Muscle layer of colon (tissue), 2 donors: ENCODE measurements around the gene FAM83C.

ENCODE experiments used
- H3K27ac ChIP-seq: one replicate; pipeline ENCODE4 v1.7.0; 2013; ENCODE audit warnings: low read depth, mild to moderate bottlenecking, low read length, moderate library complexity
- H3K27me3 ChIP-seq, 2 donors: one replicate each; pipeline ENCODE4 v1.7.0; 2013; ENCODE audit warnings: low read length in 2 of 2, mild to moderate bottlenecking in 2 of 2; ENCODE audit not compliant: insufficient read depth in 2 of 2, control insufficient read depth in 1 of 2
- H3K36me3 ChIP-seq: one replicate; pipeline ENCODE4 v1.7.0; 2013; ENCODE audit warnings: mild to moderate bottlenecking, low read length; ENCODE audit not compliant: insufficient read depth
- H3K4me1 ChIP-seq: one replicate; pipeline ENCODE4 v1.7.0; 2013; ENCODE audit warnings: mild to moderate bottlenecking, low read length; ENCODE audit not compliant: insufficient read depth
- H3K4me3 ChIP-seq, 2 donors: one replicate each; pipeline ENCODE4 v1.7.0; 2013; ENCODE audit warnings: low read length in 2 of 2, low read depth in 1 of 2, mild to moderate bottlenecking in 1 of 2, moderate library complexity in 1 of 2
- H3K9ac ChIP-seq: one replicate; pipeline ENCODE4 v1.7.0; 2013; ENCODE audit warnings: low read length
- H3K9me3 ChIP-seq: one replicate; pipeline ENCODE4 v1.7.0; 2013; ENCODE audit warnings: mild to moderate bottlenecking, low read length
- donor health status: abdominal sarcoma.
- donor health status: Adenocarcinoma of cecum.

FAM83C gene

DNA sequence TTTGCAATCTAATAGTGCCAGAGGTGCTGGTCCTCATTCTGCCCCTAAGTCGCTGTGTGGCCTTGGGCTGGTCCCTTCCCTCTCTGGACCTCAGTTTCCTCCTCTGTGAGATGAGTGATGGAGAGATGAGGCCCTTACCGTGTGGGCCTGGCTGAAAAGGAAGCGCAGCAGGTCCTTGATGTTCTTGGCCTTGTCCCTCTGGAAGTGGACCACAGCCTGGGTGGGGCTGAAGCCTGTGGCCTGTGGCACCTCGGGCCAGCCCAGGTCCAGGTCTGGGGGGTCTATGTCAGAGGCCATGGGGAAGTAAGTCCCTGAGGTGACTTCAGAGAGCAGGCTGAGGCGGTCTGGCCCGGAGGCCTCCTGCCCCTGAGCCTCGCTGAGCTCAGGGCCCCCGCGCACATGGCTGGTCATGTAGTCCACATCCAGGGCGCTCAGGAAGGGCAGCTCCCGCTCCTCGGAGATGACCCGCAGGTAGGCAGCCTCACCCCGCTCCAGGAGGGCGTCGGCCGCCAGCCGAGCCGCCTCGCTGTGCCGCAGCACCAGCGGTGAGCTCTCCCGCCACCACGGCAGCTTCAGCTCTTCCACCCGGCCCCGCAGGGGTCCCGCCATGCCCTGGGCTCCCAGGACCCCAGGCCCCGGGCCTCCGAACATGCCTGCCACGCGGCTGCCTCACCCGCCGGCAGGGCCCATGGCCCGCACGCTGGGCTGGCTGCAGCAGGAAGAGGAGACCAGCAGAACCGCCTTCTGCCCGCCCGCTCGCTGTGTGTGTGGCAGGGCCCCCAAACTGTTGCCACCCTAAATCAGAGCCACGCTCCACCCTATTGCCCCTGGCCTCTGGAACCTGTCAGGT is at the start of gene FAM83C:
Gene FAM83C (minus strand): TSS at position 772 of the 850 bp plus-strand sequence. CDS start 121 bp downstream, at position 651.
- H3K9me3 ChIP-seq, result no peaks in the 10 kb centered on the region
- H3K4me1 ChIP-seq, result no peaks in the 10 kb centered on the region
- H3K9ac ChIP-seq, result no peak within 1 kb of the TSS
- no peak within 1 kb of the TSS for H3K27ac ChIP-seq
- H3K27me3 ChIP-seq, result peaks cover 0 to 12% of the 10 kb centered on the region in 2 donors
- no peaks in the 10 kb centered on the region for H3K36me3 ChIP-seq
- no peak within 1 kb of the TSS for H3K4me3 ChIP-seq

DNA sequence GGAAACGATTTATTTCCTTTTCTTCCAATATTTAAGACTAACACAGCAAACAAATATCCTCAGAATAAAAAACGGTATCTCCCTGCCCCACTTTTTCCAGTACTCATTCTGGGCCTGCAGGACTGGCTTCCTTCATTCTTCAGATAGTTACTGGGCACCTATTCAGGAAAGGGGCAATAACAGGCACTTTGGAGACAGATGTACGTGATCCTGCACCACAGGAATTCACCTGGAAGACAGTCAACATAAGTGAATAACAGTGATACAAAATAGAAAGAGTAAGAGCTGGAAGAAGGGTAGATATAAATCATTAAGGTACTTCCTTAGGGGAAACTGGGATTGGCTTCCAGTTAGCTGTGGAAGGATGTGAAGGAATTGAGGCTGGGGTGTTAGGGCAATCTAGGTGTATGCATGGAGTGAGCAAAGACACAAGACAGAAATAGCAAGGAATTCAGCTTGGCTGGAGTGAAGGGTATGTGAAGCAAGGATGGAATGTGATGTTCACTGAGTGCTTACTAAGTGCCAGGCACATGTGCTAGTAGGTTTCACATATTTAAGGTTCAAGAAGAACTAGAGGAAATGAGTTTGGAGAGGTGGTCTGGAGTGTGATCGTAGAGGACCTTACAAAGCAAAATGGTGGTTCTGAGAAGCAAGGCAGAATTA is 49.3 kb upstream of the FAM83C start:
- no peak overlapping the region for H3K4me3 ChIP-seq
- H3K27ac ChIP-seq, result peak overlapping the region; percentile 61
- H3K4me1 ChIP-seq, result peaks cover 38% of the 10 kb centered on the region
- no peak overlapping the region for H3K9ac ChIP-seq
- peaks cover 27% of the 10 kb centered on the region for H3K36me3 ChIP-seq
- H3K9me3 ChIP-seq, result no peaks in the 10 kb centered on the region
- H3K27me3 ChIP-seq, result no peaks in the 10 kb centered on the region

DNA sequence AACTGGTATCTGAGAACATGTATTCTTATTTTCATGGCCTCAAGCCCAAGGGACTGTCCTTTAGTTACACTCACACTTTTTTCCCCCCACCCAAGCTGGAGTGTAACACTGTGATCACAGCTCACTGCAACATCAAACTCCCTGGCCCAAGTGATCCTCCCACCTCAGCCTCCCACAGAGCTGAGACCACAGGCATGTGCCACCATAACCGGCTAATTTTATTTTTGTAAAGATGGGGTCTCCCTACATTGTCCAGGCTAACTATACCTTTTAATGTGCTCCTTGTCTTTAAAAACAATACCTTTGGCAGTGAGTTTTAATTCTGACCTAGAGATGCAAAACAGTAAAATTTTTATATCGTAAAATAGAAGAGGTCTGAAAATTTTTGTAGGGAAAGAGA is 48.2 kb upstream of the FAM83C start:
- no peaks in the 10 kb centered on the region for H3K9me3 ChIP-seq
- peaks cover 17% of the 10 kb centered on the region for H3K36me3 ChIP-seq
- no peak overlapping the region for H3K27ac ChIP-seq
- peaks cover 45% of the 10 kb centered on the region for H3K4me1 ChIP-seq
- no peak overlapping the region for H3K9ac ChIP-seq
- no peak overlapping the region for H3K4me3 ChIP-seq
- no peaks in the 10 kb centered on the region for H3K27me3 ChIP-seq

DNA sequence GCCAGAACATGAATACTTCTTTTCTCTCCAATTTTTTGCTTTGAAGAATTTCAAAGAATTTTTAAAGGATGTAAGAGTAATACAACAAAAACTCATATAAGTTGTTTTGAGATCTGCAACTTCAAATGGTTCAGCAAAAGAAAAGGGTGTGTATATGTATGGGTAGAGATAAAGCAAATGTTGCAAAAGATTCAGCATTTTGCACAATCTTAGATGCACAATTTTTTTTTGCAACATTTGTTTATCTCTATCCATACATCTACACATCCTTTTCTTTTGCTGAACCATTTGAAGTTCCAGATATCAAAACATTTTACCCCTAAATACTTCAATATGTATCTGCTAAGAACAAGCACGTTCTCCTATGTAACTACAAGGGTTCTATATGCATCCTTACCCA is 47.4 kb upstream of the FAM83C start:
- Histone ChIP-seq H3K4me1 (peaks cover 47% of the 10 kb centered on the region), H3K27ac (peak overlapping the region; percentile 0), H3K4me3 (no peak overlapping the region), H3K27me3 (no peaks in the 10 kb centered on the region), H3K9ac (no peak overlapping the region), H3K9me3 (no peaks in the 10 kb centered on the region), H3K36me3 (peaks cover 9% of the 10 kb centered on the region)

DNA sequence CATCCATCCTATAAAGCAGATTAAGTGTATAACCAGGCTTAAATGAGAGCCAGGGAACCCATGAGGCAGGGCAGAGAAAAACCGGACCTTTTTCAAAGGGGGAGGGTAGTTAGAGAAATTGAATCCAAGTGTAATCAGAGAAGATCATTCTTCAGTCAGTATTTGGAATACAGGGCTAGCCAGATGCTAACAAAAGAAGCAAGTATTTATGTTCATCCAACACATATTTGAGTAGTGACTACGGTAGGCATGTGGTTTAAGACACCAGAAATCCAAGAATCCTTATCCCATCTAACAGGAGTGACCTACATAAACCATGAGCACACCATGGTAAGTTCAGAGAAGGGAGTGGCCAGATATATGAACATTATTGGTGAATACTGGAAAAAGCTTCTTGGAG is 46.8 kb upstream of the FAM83C start:
- H3K4me1 ChIP-seq, result peaks cover 53% of the 10 kb centered on the region
- H3K9ac ChIP-seq, result no peak overlapping the region
- H3K27me3 ChIP-seq, result no peaks in the 10 kb centered on the region
- peak overlapping the region; percentile 0 for H3K27ac ChIP-seq
- H3K4me3 ChIP-seq, result peak overlapping the region in 1 of 2 donors; percentile 1
- peaks cover 4% of the 10 kb centered on the region for H3K36me3 ChIP-seq
- no peaks in the 10 kb centered on the region for H3K9me3 ChIP-seq

DNA sequence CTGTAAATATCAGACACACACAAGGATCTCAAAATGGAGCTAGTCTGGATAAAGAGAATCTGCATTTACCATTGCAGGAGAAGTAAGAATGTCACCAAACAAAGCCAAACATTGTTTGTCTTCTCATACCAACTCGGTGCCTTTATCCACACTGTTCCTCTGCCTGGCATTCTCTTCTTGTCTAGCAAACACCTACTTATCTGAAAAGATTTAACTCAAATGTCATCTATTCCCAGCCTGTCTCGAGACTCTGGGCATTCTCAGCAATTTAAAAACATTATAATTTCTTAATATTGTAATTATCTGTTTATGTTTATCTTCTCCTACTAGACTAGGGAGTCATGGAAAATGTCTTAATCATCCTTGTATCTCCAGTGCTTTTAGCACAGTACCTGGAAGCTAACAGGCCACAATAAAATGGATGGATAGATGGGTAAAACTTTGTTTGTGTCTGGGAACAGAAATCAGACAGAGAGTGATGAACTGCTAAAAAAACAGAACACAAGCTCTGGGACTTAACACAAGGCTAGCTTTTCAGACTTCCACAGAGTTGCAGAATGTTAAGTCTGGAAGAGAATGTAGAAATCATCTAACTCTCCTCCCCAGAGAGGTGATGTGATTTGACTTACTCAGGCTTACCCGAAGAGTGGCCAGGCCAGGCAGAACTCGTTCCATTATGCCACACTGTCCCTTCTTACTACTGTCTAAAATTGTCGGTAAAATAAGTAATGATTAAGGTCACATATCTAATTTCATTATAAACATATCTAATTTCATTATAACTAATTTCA is 42.3 kb upstream of the FAM83C start:
- Histone ChIP-seq H3K4me1 (peaks cover 70% of the 10 kb centered on the region), H3K9me3 (no peaks in the 10 kb centered on the region), H3K27ac (peak overlapping the region; percentile 39), H3K9ac (no peak overlapping the region), H3K4me3 (no peak overlapping the region), H3K36me3 (no peaks in the 10 kb centered on the region), H3K27me3 (no peaks in the 10 kb centered on the region)

DNA sequence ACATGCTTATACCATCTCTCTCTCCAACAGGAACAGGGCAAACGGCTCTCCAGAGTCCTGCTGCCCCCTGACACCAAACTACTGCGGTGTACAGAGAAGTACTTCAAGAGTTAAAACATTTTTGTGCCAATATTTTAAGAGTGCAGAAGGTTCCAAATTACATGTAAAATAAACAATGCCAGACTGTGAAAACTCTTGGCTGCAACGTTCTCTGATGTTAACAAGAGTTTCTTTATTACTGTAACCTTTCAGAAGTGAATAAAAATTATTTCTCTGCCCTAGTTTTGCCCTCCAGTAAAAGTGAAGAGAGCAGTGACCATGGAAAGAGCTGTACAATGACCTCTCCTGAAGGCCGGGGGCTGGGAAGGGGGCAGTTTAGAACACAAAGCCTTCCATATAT is 41.4 kb upstream of the FAM83C start:
- Histone ChIP-seq H3K36me3 (no peaks in the 10 kb centered on the region), H3K27me3 (no peaks in the 10 kb centered on the region), H3K4me3 (no peak overlapping the region), H3K27ac (peak overlapping the region; percentile 39), H3K9ac (no peak overlapping the region), H3K9me3 (no peaks in the 10 kb centered on the region), H3K4me1 (peaks cover 65% of the 10 kb centered on the region)

DNA sequence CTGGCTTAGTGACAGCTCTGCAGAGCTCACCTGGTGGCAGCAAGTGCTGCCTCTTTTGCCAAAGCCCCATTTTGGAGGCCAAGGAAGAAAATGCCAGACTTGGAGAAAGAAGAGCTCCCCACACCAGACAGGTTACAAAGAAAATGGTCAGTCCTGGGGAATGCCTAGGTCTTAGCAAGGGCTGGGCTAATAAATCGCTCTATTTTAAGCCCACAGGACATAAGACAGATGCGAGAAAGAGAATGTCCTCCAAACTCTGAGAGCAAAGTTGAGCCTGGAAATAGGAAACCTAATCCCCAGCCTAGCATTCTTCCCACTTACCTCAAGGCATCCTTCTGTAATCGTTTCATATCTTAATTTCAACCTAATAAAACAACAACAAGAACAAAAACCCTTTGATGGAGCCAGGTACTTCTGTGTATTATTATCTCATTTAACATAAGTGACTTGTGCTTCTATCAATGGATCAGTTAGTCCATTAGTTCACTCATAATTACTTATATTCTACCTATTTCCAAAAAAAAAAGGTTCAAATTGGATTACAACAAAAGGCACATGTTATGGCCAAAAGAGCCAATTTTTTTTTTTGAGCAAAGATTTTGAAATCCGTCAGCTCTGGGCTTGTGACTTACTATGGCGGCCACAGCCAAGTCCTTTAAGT is 40.4 kb upstream of the FAM83C start:
- H3K4me1 ChIP-seq, result peaks cover 57% of the 10 kb centered on the region
- no peaks in the 10 kb centered on the region for H3K27me3 ChIP-seq
- no peaks in the 10 kb centered on the region for H3K9me3 ChIP-seq
- no peaks in the 10 kb centered on the region for H3K36me3 ChIP-seq
- H3K4me3 ChIP-seq, result no peak overlapping the region
- H3K9ac ChIP-seq, result no peak overlapping the region
- peak overlapping the region; percentile 50 for H3K27ac ChIP-seq

DNA sequence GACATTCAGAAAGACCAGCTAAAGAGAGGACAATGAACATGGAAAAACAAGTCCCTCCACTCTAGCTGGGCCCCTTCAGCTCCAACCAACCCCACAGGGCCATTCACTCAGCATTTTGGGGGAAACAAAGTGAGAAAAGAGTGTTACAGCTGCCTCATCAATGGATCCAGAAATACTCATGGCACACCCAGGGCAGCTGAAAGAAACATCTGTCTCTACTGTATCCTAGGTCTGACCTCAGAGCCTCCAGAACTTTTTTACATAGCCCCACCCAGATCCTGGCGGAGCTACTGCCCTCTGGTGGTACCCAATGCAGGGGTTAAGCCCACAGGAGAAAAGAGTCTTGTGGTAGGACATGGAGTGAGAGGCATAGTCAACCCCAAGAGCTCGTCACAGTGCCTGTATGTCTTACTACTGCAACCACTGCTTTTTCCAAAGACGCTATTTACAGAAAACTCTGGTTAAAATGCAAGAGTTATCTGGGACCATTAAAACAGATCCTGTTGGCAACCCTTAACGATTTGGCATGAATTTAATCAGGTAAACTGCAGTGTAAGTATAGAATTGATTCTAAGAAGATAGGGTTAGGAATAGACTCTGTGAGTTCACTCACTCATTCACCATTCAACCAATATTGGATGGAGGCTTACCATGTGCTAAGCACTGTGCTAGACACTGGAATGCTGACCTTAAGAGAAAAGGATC is 37.4 kb upstream of the FAM83C start:
- Histone ChIP-seq H3K36me3 (no peaks in the 10 kb centered on the region), H3K4me1 (peaks cover 44% of the 10 kb centered on the region), H3K27me3 (no peaks in the 10 kb centered on the region), H3K4me3 (no peak overlapping the region), H3K27ac (peak overlapping the region; percentile 6), H3K9ac (no peak overlapping the region), H3K9me3 (no peaks in the 10 kb centered on the region)

DNA sequence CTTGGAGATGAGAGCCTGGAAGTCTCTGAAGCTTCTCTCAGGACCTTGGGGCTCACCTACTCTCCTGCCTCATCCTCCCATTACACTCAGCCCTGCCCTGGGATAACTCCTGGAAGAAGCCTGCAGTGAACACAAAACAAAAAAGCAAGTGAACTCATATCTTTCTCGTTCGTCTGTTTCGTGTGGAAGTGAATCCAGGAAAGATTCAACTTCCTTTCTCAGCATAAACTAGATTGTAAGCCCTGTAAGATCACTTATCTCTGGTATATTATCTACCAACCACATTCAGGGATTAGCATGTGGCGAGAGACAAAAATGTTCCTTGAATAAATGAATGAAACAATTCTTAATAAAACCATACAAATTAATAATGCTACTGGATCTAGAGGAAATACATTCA is 36.5 kb upstream of the FAM83C start:
- Histone ChIP-seq H3K27me3 (no peaks in the 10 kb centered on the region), H3K36me3 (no peaks in the 10 kb centered on the region), H3K4me1 (peaks cover 35% of the 10 kb centered on the region), H3K9me3 (no peaks in the 10 kb centered on the region), H3K4me3 (no peak overlapping the region), H3K9ac (no peak overlapping the region), H3K27ac (no peak overlapping the region)
